Stomach (tissue), 9 donors: ENCODE data around the gene PDE4B. TPM values are rescaled to one million over a fixed set of nuclear protein-coding genes. Genes with fewer than 3 reads are reported as not detected.
A peak's percentile ranks its signal among the peaks of the same experiment; 100 is the strongest.

Experiments used
- DNase-seq, 2 donors: peaks; one replicate each; pipeline versions ENCODE4 v3.0.0 to v3.0.0-alpha.2; 2013 to 2019
- H3K27ac ChIP-seq, 5 donors: fragments of 200-600 bp in 4 of 5; sonication (generic) in 4 of 5; one replicate each; pipeline ENCODE4 v1.5.1; 2013 to 2019; ENCODE audit warnings: mild to moderate bottlenecking in 1 of 5, moderate library complexity in 1 of 5
- H3K27me3 ChIP-seq, 3 donors: fragments of 200-600 bp; sonication (generic); one replicate each; pipeline ENCODE4 v1.5.1; 2017 to 2019; ENCODE audit warnings: mixed run types in 1 of 3
- H3K36me3 ChIP-seq, 4 donors: fragments of 200-600 bp; sonication (generic); 1 replicate in 3 of 4; 2 replicates in 1 of 4; pipeline ENCODE4 v1.5.1; 2016 to 2019
- H3K4me1 ChIP-seq, 4 donors: fragments of 200-600 bp; sonication (generic); one replicate each; pipeline ENCODE4 v1.5.1; 2016 to 2019
- H3K4me3 ChIP-seq, 4 donors: fragments of 200-600 bp; sonication (generic) in 3 of 4; one replicate each; pipeline ENCODE4 v1.5.1; 2016 to 2019; ENCODE audit warnings: mild to moderate bottlenecking in 1 of 4
- H3K9me3 ChIP-seq, 4 donors: fragments of 200-600 bp; sonication (generic); one replicate each; pipeline ENCODE4 v1.5.1; 2016 to 2019
- CTCF ChIP-seq, 7 experiments: fragments of 450-650 bp in 4 of 7; fragments of 200-600 bp in 3 of 7; sonication (generic) in 3 of 7; IDR thresholded peaks; one replicate each; pipeline ENCODE4 v1.5.1; 2016 to 2019; ENCODE audit warnings: antibody characterized with exemption in 7 of 7, control low read depth in 2 of 7, mild to moderate bottlenecking in 1 of 7
- EP300 ChIP-seq: sonication (generic); formaldehyde crosslinking; IDR thresholded peaks from one replicate; pipeline ENCODE4 v1.6.1; 2017; ENCODE audit warnings: antibody characterized with exemption
- POLR2A ChIP-seq, 4 donors: fragments of 450-650 bp; IDR thresholded peaks; one replicate each; pipeline ENCODE4 v1.6.1; 2016; ENCODE audit warnings: antibody characterized with exemption in 4 of 4, control low read depth in 2 of 4, mild to moderate bottlenecking in 1 of 4, moderate library complexity in 1 of 4
- POLR2AphosphoS5 ChIP-seq, 3 donors: sonication (generic); formaldehyde crosslinking; IDR thresholded peaks; one replicate each; pipeline ENCODE4 v1.6.1; 2016; ENCODE audit warnings: antibody characterized with exemption in 3 of 3
- WGBS, 5 donors: extraction: QIAGEN DNeasy Blood & Tissue Kit in 3 of 5; methylation state at CpG; one replicate each; pipeline versions ENCODE4 v1.1.5 to v1.1.7; 2013 to 2018; 5-methylcytosine and 5-hydroxymethylcytosine counted together
- intact Hi-C: fragments of 100-400 bp; cut with DNase I; formaldehyde crosslinking; loops from one replicate; pipeline ENCODE4 v1.15.1; 2023; ENCODE audit warnings: low total_unique reads
- polyA plus RNA-seq, 3 donors: library from polyadenylated mRNA; stranded (reverse); fragments of 200-250 nt; gene quantifications; one replicate each; pipeline ENCODE4 v1.2.3, GENCODE V29; 2013
- total RNA-seq, 5 donors: library from RNA; depleted of rRNA; stranded (reverse); fragments of >200 nt; gene quantifications; one replicate each; pipeline versions ENCODE4 v1.1.0 to v1.2.3, GENCODE V29; 2014 to 2016
- donor health status: healthy with polysubstance abuse.
- donor health status: Bipolar disorder and iron deficiency.
- donor health status: healthy.

PDE4B gene
- total and polyA plus RNA-seq, 8 donors = 0.45 to 34.3 (median 3.2) TPM

GRCh38 chr1:65921446-65921845 is 128.8 kb downstream of the PDE4B start:
- Histone ChIP-seq H3K9me3 (no peaks in the 10 kb centered on the region), H3K27ac (no peak overlapping the region), H3K36me3 (no peaks in the 10 kb centered on the region), H3K27me3 (no peaks in the 10 kb centered on the region), H3K4me1 (no peaks in the 10 kb centered on the region), H3K4me3 (no peak overlapping the region)
- TF ChIP-seq CTCF (IDR thresholded peaks at IDR 0.05) (no peak), POLR2AphosphoS5 (IDR thresholded peaks at IDR 0.05) (no peak), EP300 (no peak), POLR2A (IDR thresholded peaks at IDR 0.05) (no peak)
- WGBS, 5 donors = 53 to 65% (median 56%) methylated on average over 4 of the region's 4 CpGs
- intact Hi-C loops = no loop called here
- no peak for DNase-seq

- H3K27ac ChIP-seq = no peak overlapping the region
- TF ChIP-seq EP300 = no peak
- TF ChIP-seq CTCF (IDR thresholded peaks at IDR 0.05) = no peak
- TF ChIP-seq POLR2A (IDR thresholded peaks at IDR 0.05) = no peak
- no peak for TF ChIP-seq POLR2AphosphoS5 (IDR thresholded peaks at IDR 0.05)
- intact Hi-C loops = no loop called here
Observed at GRCh38 chr1:65924471-65924870, 131.8 kb downstream of the PDE4B start.

GRCh38 chr1:65938506-65938905 is 145.8 kb downstream of the PDE4B start:
- no peak overlapping the region for H3K27ac ChIP-seq
- TF ChIP-seq POLR2AphosphoS5 (IDR thresholded peaks at IDR 0.05) = no peak
- TF ChIP-seq EP300 = no peak
- intact Hi-C loops = no loop called here
- H3K27me3 ChIP-seq = no peaks in the 10 kb centered on the region
- no peak for DNase-seq
- no peak overlapping the region for H3K4me3 ChIP-seq
- no peaks in the 10 kb centered on the region for H3K9me3 ChIP-seq
- H3K4me1 ChIP-seq = no peaks in the 10 kb centered on the region
- H3K36me3 ChIP-seq = no peaks in the 10 kb centered on the region

More at GRCh38 chr1:65924471-65924870, 131.8 kb downstream of the PDE4B start:
- no peaks in the 10 kb centered on the region for H3K36me3 ChIP-seq
- H3K4me1 ChIP-seq = no peaks in the 10 kb centered on the region
- H3K9me3 ChIP-seq = no peaks in the 10 kb centered on the region
- H3K27me3 ChIP-seq = no peaks in the 10 kb centered on the region
- DNase-seq = peak in 1 of 2 donors; percentile 44
- no peak overlapping the region for H3K4me3 ChIP-seq

- Histone ChIP-seq H3K27ac (no peak overlapping the region), H3K4me1 (no peaks in the 10 kb centered on the region), H3K9me3 (no peaks in the 10 kb centered on the region), H3K27me3 (no peaks in the 10 kb centered on the region), H3K4me3 (no peak overlapping the region), H3K36me3 (no peaks in the 10 kb centered on the region)
- DNase-seq = no peak
- TF ChIP-seq POLR2A (IDR thresholded peaks at IDR 0.05) = no peak
- no peak for TF ChIP-seq CTCF (IDR thresholded peaks at IDR 0.05)
- TF ChIP-seq EP300 = no peak
- TF ChIP-seq POLR2AphosphoS5 (IDR thresholded peaks at IDR 0.05) = no peak
- intact Hi-C loops = no loop called here
Observed at GRCh38 chr1:65939191-65939590, 146.5 kb downstream of the PDE4B start.

- H3K27me3 ChIP-seq = no peaks in the 10 kb centered on the region
- no peaks in the 10 kb centered on the region for H3K9me3 ChIP-seq
- no peak for DNase-seq
- no peaks in the 10 kb centered on the region for H3K36me3 ChIP-seq
- H3K4me1 ChIP-seq = no peaks in the 10 kb centered on the region
- 59 to 69% (median 63%) methylated on average over 2 of the region's 2 CpGs for WGBS, 5 donors
- no peak overlapping the region for H3K4me3 ChIP-seq
- TF ChIP-seq CTCF (IDR thresholded peaks at IDR 0.05) (no peak), EP300 (no peak), POLR2AphosphoS5 (IDR thresholded peaks at IDR 0.05) (no peak), POLR2A (IDR thresholded peaks at IDR 0.05) (no peak)
- H3K27ac ChIP-seq = no peak overlapping the region
- intact Hi-C loops = no loop called here
Observed at GRCh38 chr1:65939636-65940035, 146.9 kb downstream of the PDE4B start.
